ENCODE data around the gene ESPN.

The ESPN gene

DNA sequence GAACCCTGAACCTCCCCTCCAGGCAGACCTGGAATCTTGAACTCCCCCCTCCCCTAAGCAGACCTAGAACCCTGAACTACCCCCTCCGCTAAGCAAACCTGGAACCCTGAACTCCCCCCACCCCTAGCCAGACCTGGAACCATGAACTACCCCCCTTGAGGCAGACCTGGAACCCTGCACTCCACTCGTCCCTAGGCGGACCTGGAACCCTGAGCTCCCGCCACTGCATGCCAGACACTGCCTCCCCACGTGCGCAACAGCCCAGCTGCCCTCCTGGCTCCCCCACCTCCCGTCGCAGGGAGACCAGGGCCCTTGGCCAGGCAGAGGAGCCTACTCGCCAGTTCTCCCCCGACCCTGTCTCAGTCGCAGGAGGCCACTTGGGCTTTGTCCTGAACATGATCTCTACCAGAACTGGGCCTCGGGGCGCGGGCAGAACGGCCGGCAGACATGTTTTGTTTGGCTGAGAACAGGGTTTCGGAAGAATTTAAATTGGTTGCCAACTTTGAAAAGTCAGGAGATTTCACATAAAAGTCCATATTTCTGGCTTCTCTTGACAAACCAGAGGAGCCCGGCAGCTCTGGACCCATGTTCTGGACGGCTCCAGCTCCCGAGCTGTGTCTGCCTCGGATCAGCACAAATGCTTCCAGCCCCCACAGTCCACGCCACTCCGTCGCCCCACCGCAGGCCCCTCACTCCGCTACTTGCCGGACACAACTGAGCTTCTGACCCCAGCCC, 76.1 kb downstream of the ESPN start:
- no peak for DNase-seq

DNA sequence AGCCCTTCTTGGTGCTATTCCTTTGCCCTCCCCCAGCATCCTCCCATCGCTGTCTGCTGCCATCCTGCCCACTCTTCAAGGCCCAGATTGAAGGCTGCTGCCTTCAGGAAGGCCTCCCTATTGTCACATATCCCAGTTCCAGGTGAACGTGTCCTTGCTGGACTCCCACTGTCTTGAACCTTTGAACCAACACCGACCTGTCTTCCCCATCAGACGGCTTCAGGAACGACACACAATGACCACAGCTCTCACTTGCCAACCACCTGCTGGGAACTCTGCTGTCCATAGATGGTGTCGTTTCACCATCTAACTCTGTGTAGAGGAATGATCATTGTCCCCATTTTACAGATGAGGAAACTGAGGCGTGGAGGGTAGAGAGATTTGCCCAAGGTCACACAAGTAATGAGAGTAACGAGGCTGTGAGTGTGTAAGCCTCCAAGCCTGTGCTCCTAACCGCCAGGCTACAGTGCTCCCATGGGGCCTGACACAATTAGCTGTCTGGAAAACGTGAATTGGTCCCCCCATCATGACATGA, 76.8 kb downstream of the ESPN start:
- DNase-seq = no peak

DNA sequence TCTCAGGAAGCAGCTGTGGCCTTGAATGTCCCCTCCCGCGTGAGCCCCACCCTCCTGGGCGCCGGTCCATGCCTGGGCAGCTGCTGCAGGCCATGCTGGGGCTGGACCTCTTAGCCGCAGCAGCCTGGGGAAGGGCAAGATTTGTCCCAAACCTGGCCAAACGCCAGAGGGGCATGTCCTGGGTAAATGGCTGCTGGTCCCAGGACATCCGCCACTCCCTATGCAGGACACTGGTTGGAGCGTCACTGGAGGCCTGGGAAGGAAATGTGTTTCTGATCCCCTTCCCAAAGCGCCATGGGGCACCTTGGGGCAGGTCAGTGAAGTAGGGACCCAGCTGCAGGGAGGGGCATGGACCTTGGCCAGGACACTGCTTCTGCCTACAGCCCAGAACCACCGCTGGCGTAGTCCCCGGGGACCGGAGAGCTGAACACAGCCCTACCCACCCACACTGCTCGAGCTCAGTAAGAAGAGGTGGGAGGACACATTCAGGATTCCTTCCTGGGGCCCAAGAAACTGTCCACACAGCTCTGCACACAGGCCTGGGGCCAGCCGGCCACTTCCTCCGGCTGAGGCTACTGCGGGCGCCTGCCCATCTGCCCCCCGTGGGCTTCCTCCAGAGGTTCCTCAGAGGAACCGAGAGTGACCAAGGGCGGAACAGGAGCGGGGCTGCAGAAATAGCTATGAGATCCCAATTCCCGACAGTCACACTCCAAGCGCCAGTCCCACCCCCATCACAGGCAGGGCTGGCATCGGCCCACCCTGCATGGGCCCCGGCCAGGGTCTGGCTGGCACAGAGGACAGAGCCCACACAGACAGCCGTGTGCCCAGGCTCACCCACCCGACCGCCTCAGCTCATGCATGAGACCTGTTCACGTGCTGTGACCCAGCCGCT, 77.7 kb downstream of the ESPN start:
- DNase-seq = no peak

DNA sequence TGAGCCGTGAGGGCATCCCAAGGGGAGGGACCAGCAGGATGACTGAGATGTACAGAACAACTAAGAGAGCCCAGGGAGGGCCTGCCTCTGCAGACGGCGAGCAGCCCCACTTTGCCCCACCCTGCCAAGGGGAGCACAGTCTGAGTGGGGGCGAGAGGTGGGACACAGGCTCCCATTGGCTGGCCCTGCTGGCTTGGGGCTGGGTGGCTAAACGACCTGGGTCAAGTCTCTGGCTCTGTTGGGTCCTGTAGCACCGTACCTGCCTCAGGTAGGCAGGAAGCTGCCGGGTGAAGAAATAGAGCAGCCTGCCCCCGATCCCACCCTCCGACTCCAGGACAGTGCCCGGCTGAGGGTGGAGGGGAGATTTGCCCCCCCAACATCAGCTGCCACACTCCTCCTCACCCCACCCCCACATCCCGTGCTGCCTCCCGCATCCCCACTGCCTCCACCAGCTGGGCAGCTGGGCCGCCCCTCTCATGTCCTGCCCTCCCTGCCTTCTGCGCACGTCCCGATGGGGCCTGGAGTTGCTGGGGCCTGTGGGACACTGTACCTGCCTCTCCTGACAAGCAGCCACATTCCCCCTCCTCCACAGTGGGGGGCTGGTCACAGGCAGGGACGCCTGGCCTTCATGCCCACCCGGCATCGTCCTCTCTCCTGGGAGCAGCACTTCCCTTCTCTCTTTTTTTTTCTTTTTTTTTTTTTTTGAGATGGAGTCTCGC, 79.5 kb downstream of the ESPN start:
- no peak for DNase-seq

DNA sequence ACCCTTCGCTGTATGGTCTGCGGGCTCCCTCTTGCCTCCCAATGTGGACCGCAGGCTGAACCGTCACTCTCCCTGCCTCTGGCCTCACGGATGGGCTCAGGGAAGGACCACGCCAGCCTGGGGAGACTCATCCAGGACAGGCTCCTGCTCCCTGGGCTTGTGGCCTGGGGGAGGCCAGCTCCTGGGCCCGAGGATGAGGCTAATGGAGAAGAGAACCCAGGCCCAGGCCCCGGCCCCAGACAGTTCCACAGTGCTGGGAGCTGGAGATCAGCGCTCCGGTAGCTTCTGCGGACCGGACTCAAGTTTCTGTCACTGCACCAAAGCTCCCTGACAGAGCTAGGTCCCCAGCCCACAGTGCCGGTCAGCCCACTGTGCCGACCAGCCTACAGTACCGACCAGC, 80.3 kb downstream of the ESPN start:
- no peak for DNase-seq

DNA sequence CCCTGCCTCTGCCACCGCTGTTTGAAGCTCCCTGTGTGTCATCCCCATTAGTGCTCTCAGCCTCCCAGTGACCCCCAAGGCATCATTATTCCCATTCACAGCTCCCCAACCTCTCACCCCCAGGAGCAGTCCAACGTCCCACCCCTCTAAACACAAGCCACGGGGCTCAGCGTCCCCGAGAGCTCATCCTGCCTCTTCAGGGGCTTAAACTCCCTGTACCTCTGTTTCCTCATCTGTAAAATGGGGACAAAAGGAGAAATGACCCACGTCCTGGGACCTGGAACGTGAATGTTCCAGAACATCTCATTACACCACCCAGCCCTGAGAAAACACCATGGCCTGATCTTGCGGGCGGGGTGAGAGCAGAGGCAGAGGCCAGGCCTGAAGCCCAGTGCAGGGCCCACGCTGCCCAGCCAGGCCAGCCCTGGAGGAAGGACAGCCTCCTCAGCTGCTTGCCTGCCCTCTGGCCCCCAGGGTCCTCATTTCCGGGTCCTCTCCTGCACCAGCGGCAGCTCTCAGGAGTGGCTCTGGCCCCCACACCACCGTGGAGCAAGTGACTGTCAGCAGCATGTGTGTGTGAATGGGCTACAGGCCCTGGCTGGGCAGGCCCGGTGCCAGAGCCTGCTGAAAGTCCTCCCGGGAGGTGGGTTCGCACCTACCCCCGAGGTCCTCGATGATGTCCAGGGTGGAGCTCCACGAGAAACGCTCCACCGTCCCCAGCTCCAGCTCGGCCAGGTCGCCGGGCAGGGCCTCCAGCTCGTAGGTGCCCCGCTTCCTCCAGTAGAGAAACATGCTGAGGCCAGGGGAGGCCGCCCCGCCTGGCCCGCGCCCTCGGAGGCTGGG, 81.0 kb downstream of the ESPN start:
- no peak for DNase-seq

DNA sequence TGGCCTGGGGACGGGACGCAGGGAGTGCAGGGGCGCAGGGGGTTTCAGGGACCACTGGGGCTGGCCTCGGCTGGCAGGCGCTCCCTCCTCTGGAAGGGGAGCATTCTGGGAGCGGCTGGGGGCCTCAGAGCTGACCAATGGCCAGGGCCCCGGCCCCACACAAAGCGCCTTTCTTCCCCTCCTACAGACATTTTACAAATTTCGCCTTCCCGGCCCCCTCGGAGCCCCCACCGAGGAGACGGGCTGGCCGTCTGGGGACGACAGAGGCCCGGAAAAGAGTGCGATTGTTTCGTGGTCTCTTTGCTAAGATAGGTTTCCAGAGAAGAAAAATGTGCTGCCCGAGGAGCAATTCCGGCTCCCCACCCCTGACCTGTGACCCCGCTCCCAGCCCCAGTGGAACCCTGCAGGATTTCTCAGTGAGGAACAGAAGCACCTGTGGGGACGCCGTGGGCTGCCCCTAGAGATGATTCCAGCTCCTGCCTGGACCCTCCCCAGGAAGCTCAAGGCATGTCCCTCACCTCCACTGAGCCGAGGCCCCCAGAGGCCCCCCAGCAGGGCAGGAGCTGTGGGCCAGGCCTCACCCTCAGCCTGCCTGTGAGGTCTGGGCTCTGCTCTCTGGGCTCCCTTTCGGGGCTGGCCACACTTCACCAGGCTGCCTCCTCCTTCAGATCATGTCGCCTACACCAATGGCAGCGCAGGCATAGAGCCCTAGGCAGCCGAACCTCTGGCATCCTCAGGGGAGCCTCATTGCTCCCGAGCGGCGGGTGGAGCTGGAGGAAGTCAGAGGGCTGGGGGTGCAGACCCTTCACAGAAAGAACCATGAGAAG, 81.8 kb downstream of the ESPN start:
- DNase-seq = no peak

DNA sequence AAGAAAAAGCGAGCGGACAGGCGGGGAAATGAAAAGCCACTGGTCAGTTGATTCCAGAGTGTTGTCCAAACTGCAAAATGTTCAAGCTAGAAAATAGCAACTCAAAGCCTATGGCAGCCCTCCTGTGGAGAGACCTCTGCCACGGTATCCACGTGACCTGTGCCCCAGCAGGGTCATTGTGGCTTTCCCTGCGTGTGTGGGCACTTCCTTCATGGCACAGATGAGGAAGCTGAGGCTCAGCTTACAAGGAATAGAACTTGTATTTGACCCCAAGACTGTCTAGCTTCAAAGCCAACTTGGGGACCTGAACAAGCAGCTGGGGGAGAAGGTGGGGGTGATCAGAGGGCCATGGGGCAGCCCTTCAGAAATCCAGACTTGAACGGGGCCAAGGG, 82.5 kb downstream of the ESPN start:
- DNase-seq = no peak

DNA sequence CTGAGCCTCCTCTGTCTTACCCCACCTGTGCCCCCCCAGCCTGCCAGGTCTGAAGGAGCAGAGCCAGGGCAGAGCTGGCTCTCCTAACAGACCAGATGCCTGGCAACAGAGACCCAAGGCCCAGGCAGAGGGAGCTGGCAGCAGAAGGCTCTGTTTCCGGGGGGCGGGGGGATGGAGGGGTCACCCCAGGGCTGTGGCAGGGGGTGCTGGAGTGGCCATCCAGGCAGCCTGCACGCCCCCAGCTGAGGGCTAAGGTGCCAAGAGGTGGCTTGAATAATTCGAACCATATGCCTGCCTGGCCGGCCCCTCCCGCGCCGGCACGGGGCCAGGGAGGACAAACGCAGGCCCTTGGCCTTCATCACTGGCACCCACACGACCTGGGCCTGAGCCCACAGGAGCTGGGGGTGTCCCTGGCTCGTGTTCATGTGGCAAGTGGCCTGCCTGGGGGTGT, 82.9 kb downstream of the ESPN start:
- no peak for DNase-seq

DNA sequence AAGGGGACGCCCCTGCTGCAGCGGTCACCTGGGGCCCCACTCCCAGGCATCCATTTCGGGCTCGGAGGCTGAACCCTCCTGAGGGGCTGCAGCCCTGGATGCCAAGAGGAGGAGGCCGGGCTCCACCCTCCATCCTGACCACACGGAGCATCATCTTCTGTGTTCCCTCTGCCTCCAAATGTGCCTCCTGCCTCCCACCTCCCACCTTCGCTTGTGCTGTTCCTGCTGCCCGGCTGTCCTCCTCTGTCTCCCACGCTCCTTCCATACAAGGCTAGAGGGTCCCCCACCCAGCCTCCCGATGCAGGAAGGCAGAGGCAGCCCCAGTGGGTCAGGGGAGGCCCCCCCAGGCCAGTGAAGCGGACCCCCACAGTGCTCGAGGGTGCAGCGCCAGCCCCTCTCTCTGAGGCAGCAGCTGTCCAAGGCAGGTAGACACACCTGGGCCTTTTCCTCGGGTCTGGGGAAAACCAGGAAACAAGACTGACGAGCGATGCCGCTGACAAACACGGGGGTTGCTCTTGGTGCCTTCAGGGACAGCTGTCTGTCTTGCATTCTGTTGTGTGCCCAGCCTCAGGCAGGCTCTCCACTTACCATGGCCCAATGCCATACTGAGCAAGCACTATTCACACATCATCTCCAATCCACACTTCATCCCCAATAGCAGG, 83.7 kb downstream of the ESPN start:
- no peak for DNase-seq

DNA sequence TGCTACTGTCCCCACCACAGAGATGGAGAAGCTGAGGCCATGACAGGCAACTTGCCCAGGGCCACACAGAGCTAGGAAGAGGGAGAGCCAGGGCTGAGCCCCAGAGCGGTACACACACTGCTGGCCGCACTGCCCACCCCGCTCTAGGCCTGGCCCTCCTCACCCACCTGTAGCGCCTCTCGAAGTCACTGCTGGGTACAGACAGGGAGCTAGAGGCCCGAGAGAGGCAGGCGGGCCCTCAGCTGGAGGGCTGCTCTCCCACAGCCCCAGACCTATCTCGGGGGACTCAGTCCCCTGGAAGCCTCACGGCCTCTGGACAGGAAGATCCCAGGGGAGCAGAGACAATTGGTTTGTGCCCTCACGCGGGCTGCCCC, 84.2 kb downstream of the ESPN start:
- DNase-seq = no peak

DNA sequence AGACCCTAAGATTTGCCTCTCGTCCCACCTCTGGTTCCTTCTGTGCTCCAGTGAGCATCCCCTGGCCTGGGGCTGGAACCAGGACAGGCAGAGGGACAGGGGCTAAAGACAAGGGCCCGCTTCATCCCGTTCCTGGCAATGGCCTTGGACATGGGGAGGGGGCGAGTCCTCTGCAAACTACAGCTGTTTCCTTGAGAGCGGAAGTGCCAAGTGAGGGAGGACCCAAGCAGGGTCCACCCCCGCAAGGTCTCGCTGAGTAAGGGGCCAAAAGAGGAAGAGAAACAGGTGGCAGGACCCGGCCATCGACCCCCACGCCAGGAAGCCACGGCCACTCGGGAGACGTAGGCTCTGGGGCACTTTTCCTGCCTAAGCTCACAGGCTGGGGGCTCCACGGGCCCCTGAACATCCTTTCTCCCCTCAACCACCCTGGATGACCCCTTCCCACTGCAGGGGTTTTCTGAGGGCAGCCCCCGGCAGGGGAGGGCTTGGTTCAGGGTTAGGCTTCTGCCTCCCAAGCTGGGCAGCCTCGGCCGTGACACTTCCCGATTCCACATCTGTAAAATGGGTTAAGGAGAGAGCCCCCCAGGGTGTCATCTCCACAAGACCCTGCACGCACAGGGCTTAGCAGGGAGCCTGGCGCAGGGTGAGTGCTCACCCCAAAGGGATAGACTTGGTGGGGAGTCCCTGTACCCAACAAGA, 84.8 kb downstream of the ESPN start:
- no peak for DNase-seq

DNA sequence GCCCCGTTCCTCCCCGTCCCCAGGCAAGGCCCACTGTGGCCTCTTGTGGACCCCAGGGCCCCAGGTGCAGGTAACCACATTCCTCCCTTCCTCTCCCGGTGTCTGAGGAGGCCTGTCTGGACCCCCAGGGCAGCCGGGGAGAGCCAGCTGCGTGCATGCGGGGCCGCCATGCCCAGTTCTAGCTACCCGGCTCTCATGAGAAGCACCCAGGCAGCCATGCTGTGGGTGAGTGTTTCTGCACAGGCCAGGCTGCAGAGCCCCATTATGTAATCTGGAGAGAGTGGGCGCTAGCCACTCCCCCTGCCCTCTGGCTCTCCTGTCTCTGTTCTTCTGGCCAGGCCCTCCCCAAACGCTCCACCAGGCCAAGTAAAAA, 85.3 kb downstream of the ESPN start:
- DNase-seq = no peak

DNA sequence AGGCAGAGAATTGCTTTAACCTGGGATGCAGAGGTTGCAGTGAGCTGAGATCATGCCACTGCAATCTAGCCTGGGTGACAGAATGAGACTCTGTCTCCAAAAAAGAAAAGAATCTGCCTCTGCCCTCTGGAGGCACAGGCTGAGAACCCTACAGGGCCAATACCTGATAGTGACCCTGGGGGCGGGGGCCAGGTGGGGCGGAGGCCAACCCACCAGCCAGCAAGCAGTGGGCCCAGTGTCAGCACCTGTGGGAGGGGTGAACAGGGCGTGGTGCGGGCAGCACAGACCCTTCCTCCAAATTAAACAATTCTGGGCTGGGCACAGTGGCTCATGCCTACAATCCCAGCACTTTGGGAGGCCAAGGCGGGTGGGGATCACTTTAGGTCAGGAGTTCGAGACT, 85.9 kb downstream of the ESPN start:
- DNase-seq = no peak

All from DMS79 (cell line).